Esophagus mucosa (tissue), 1 donor: Measurements from ENCODE around the gene HIC1. TPM values are rescaled to one million over a fixed set of nuclear protein-coding genes. Genes with fewer than 3 reads are reported as not detected.

Source experiments
- ATAC-seq: fragments of 200-7000 bp; cut with Tn5 transposase; one replicate; pipeline ENCODE4 v1.9.1; 2020
- total RNA-seq: library from RNA; stranded (reverse); gene quantifications from one replicate; pipeline ENCODE4 v1.2.4, GENCODE V29; 2023
- donor health status: DM: yes; HTN: yes; CAD: no.

The HIC1 gene
- total RNA-seq, 1 donor from 2014 or later: 2.3 TPM

DNA sequence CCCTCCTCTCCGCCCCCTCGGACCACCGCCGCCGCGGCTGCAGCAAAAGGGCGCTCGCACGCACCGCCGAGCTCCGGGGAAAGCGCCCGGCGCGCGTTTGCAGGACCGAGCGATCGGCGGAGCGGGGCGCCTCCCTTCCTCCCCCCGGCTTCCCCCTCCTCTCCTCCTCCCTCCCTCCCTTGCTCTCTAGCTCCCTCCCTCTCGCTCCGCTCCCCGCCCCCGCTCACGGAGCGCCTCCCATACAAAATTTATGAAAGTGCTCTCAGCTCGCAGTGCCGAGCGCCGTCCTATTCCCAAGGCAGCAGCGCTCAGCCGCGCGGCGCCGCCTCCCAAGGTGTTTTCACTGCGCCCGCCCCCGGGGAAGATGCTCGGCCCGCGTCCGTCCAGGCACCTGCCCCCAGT, 29.7 kb upstream of the HIC1 start, which contains the start of gene RTN4RL1:
Gene RTN4RL1, minus strand, starts transcription at position 115 of the 402 bp plus-strand sequence. CDS start 469 bp downstream, outside the sequence.
- peak; percentile 51 for ATAC-seq

DNA sequence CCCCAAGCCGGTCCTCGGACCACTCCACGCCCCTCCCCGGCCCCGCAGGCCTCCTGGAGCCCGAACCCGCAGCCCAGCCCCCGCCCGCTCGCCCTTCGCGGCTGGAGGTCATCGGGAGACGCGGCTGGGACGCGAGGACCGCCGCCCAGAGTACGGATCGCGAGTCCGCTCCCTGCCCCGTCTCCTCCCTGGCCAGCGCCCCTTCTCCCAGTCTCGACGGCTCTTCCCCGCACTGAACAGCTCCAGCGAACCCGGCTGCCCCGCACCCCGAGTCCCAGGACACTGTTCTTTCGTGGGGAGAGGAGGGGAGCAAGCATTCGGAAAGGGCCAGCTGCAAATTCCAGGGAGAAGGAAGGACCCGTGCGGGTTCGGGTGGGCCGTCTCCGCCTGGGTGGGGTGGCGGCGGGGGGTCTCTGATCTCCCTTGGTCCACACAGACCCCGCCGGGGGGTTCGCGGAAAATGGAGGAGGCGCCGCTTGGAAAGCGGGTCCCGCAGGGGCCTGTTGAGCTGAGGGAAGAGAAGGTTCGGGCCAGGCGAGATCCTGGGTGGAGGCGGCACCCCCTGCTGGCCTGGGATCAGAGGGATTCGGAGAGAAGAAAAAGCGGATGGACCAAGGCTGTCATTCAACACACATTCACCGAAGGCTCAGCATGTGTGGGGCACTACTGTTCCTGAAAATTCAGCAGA, 29.1 kb upstream of the HIC1 start:
- peak; percentile 25 for ATAC-seq

DNA sequence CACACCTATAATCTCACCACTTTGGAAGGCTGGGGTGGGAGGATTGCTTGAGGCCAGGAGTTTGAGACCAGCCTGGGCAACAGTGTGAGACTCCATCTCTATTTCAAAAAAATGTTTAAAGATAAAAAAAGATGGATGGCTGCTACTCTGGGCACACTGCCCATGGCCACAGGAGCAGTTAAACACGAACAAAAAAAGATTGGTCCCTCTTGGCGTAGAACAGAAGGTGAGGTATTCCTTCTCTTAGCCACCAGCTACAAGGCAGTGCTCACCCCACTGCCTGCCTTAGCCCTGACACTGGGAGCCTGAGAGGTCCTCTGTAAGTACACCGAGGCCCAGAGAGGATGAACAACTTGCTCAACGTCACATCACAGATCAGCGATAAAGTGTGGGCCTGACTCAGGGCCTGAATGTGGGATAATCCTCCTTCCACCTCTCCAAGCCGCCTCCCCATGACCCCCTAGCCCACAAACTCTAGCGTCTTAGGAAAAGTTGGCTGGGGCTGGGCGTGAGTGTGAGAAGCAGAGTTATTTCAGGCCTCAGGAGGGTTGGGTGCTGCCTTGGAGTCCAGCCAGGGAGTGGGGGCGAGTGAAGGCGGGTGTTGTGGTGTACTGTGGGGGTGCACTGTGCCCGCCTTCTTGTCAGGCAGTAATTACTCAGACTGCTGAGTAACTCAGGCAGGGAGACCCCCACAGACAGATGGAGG, 27.2 kb upstream of the HIC1 start:
- no peak for ATAC-seq

- no peak for ATAC-seq
Measured at GRCh38 chr17:2028234-2028614, 26.7 kb upstream of the HIC1 start.

GRCh38 chr17:2028737-2029136, 26.2 kb upstream of the HIC1 start:
- ATAC-seq: no peak

DNA sequence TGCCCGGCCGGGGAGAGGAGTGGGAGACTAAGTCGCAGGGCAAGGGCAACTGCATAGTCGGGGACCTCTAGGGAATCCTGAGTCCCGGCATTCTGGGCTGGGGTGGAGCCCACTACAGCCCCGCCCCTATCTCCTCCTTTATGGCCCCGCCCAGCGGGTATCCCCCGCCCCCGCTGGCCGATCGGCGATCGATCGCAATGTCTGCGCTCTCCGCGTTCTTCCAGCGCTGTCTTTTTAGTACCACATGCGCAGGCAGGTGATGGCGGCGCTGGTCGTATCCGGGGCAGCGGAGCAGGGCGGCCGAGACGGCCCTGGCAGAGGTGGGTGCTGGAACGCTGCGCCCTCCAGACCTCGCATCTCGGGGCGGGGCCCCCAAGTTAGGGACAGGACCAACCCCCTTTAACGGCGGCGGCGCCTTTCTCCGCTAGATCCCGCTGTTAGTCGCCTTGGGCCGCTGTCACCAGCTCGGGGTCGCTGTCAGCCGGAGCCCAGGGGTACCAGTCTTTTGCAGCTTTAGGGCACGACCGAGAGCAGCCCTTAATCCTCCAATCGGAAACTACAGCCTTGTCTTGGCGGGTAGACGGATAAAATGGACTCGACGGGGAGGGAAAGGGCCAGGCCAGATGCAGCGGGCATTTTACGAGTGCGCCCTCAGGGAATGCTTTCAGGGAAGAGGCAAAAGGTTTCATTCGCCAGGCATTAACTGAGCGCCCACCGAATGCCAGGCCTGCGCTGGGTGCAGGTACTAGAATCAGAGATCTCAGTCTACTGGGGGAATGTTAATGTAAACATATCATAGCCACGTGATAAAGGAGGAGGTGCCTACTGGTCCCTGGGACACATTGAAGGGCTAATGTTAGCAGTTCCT, 24.8 kb upstream of the HIC1 start, which contains the start of gene DPH1:
Gene DPH1, plus strand, starts transcription at position 243 of the 868 bp plus-strand sequence. Its CDS starts 17 bp downstream, at position 260.
- ATAC-seq: peak; percentile 86

- ATAC-seq: peak; percentile 3
Measured at GRCh38 chr17:2030779-2031163, 24.1 kb upstream of the HIC1 start.

DNA sequence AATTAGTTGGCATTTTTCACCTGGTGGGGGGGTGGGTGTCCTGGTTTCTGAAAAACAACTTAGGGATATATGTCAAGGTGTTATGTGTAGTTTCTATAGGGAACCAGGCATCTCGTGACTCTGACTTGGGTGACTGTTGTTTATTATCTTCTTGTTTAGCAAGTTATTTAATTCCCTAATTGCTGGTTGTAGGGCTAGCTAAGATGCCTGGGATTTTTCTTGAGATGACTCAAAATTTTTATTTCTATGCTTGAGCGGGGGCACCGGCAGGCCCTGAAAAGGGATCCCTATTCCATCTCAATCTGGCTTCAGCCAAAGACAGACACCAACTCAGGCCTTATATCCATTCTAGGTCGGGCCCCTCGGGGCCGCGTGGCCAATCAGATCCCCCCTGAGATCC, 21.8 kb upstream of the HIC1 start:
- no peak for ATAC-seq

GRCh38 chr17:2034157-2034556, 20.7 kb upstream of the HIC1 start:
- no peak for ATAC-seq

GRCh38 chr17:2034806-2035540, 19.9 kb upstream of the HIC1 start:
- ATAC-seq: no peak

DNA sequence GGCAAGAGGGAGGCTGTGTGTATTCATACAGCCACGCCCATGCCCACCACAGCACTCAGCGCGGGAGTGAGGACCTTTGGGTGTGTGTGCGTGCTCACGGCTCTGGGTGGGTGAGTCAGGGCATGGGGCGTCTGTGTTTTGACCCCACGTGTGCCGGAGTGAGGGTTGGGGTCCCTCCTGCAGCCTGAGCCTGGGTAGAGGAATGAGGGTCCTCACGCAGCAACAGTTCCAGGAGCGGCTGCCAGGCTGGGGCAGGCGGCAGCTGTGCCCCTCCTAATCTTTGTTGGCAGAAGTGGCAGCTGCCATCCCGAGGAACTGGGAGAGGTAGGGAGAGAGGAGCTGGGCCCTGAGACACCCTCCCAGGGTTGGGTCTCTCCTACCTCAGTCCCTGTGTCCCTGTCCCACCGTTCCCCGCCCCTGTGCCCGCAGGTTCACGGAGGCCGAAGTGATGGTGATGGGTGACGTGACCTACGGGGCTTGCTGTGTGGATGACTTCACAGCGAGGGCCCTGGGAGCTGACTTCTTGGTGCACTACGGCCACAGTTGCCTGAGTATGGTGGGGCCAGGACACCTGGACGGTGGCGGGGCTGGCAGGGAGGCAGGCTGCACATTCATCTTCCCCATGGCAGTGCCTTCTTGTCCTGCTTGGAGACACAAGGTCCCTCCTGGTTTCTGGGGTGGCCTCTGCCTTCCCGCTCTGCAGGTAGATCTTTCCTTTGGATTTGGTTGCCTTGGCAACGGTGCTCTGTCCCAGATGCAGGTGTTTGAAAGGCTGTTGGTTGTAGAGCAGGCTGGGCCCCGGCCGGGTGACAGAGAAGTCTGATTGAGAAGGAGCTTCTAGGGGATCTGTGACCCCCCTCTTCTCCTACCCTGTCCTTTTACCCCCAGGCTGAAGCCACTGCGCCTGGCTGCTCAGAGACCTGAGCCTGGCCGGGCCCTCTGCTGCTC, 19.1 kb upstream of the HIC1 start:
- no peak for ATAC-seq

GRCh38 chr17:2037155-2037554, 17.7 kb upstream of the HIC1 start:
- ATAC-seq: no peak

- no peak for ATAC-seq
Measured at GRCh38 chr17:2040219-2040827, 14.6 kb upstream of the HIC1 start.

GRCh38 chr17:2040942-2041560, 13.9 kb upstream of the HIC1 start:
- ATAC-seq: peak; percentile 4

DNA sequence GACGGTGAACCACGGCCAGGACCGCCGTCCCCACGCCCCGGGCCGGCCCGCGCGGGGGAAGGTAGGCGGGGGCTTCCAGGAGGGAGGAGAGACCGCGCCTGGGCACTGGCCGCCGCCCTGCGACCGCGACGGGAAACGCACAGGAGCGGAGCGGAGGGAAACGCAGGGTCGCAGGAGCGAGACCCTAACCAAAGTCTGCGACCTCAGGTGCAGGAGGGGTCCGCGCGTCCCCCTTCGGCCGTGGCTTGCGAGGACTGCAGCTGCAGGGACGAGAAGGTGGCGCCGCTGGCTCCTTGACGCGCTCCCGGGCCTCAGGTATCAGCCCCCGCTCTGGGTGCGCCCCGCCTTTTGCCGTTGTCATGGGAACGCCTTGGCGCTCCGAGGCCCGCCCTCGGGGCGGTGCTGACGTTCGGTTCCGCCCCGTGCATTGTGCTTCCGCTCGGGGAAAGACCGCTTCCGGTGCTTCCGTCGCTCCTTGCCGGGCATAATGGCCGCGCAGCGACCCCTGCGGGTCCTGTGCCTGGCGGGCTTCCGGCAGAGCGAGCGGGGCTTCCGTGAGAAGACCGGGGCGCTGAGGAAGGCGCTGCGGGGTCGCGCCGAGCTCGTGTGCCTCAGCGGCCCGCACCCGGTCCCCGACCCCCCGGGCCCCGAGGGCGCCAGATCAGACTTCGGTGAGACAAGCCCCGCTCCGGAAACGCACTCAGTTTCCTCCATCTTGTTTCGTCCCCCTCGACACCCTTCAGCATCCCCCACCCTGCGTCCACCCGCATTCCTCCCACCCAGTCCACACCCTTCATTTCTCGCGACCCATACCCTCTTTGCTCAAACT, 13.1 kb upstream of the HIC1 start, which contains the start of gene OVCA2:
Gene OVCA2, plus strand, starts transcription at position 462 of the 829 bp plus-strand sequence. Its CDS starts 26 bp downstream, at position 488.
- ATAC-seq: peak; percentile 88

- ATAC-seq: no peak
Measured at GRCh38 chr17:2042390-2042847, 12.5 kb upstream of the HIC1 start.

GRCh38 chr17:2042933-2043332, 12.0 kb upstream of the HIC1 start:
- ATAC-seq: no peak

DNA sequence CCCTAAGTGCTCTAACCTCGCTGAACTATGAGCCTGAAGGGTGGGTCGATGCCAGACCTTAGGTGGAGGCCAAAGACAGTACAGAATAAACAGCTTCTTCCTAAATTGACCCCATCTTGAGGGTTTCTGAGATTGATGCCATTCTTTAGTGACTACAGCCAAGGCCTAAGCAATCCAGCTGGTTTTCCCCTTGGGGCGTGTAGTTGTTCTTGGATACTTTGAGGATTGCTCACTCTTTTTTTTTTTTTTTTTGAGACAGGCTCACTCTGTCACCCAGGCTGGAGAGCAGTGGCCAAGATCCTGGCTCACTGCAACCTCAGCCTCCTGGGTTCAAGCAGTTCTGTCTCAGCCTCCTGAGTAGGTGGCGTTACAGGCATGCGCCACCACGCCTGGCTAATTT, 11.1 kb upstream of the HIC1 start:
- peak; percentile 40 for ATAC-seq
